Tibial nerve (tissue), 4 donors: ENCODE data around the gene GMPR2. TPM values are rescaled to one million over a fixed set of nuclear protein-coding genes. Genes with fewer than 3 reads are reported as not detected.
"Not testable (repeated sequence)": the region's sequence is repeated elsewhere in the genome, so short reads cannot be mapped to it uniquely, and the experiment has no call there.

ENCODE experiments used
- DNase-seq, 2 donors: peaks; one replicate each; pipeline ENCODE4 v3.0.0-alpha.2; 2019; ENCODE audit warnings: low spot score in 2 of 2
- H3K27ac ChIP-seq, 4 donors: fragments of 200-600 bp; sonication (generic) in 3 of 4; one replicate each; pipeline ENCODE4 v1.5.1; 2017 to 2019; ENCODE audit warnings: mild to moderate bottlenecking in 1 of 4
- H3K27me3 ChIP-seq, 2 donors: fragments of 200-600 bp; sonication (generic) in 1 of 2; one replicate each; pipeline versions ENCODE4 v1.5.1 to v1.6.0; 2017 to 2019
- H3K36me3 ChIP-seq, 3 donors: fragments of 200-600 bp; sonication (generic); one replicate each; pipeline ENCODE4 v1.5.1; 2018 to 2019
- H3K4me1 ChIP-seq, 4 donors: fragments of 200-600 bp; sonication (generic) in 3 of 4; one replicate each; pipeline ENCODE4 v1.5.1; 2017 to 2019
- H3K4me3 ChIP-seq, 4 donors: fragments of 200-600 bp; sonication (generic) in 3 of 4; one replicate each; pipeline ENCODE4 v1.5.1; 2017 to 2019; ENCODE audit warnings: mild to moderate bottlenecking in 1 of 4, moderate library complexity in 1 of 4
- H3K9me3 ChIP-seq, 4 donors: fragments of 200-600 bp; sonication (generic) in 3 of 4; one replicate each; pipeline ENCODE4 v1.5.1; 2017 to 2019
- CTCF ChIP-seq, 5 experiments: fragments of 200-600 bp in 3 of 5; fragments of 450-650 bp in 2 of 5; sonication (generic) in 3 of 5; IDR thresholded peaks; one replicate each; pipeline ENCODE4 v1.5.1; 2016 to 2019; ENCODE audit warnings: antibody characterized with exemption in 5 of 5, mild to moderate bottlenecking in 3 of 5, moderate library complexity in 2 of 5
- EP300 ChIP-seq, 2 donors: sonication (generic); formaldehyde crosslinking; IDR thresholded peaks; one replicate each; pipeline ENCODE4 v1.6.1; 2017; ENCODE audit warnings: antibody characterized with exemption in 2 of 2, mild to moderate bottlenecking in 1 of 2
- POLR2A ChIP-seq, 2 donors: fragments of 450-650 bp; IDR thresholded peaks; one replicate each; pipeline ENCODE4 v1.6.1; 2017; ENCODE audit warnings: antibody characterized with exemption in 2 of 2, mild to moderate bottlenecking in 2 of 2, moderate library complexity in 2 of 2
- WGBS, 2 donors: methylation state at CpG; one replicate each; pipeline ENCODE4 v1.1.5; 2018; 5-methylcytosine and 5-hydroxymethylcytosine counted together
- total RNA-seq, 4 donors: library from RNA; depleted of rRNA; stranded (reverse); fragments of >200 nt; gene quantifications; one replicate each; pipeline ENCODE4 v1.1.0, GENCODE V29; 2016

The GMPR2 gene
- total RNA-seq, 4 donors from 2014 or later: 46.5 to 63.4 (median 57.2) TPM

GRCh38 chr14:24219521-24219920, 13.2 kb upstream of the GMPR2 start:
- Histone ChIP-seq H3K36me3 (peaks cover 0 to 16% (median 0%) of the 10 kb centered on the region in 3 donors), H3K27ac (no peak overlapping the region), H3K4me1 (peaks cover 0 to 15% (median 7%) of the 10 kb centered on the region in 4 donors), H3K4me3 (no peak overlapping the region), H3K9me3 (no peaks in the 10 kb centered on the region), H3K27me3 (no peaks in the 10 kb centered on the region)
- WGBS, 2 donors: 59% methylated on average over 3 of the region's 3 CpGs
- TF ChIP-seq CTCF (IDR thresholded peaks at IDR 0.05): no peak
- no peak for TF ChIP-seq EP300 (IDR thresholded peaks at IDR 0.05)
- TF ChIP-seq POLR2A (IDR thresholded peaks at IDR 0.05): no peak
- no peak for DNase-seq

- WGBS, 2 donors: 93 to 96% methylated on average over 4 of the region's 4 CpGs
- not testable (repeated sequence) for H3K4me1 ChIP-seq
These were observed 9.7 kb upstream of the GMPR2 start for GRCh38 chr14:24222987-24223386.

GRCh38 chr14:24224618-24225071, 8.1 kb upstream of the GMPR2 start:
- H3K36me3 ChIP-seq: peaks cover 0 to 15% (median 0%) of the 10 kb centered on the region in 3 donors
- H3K4me1 ChIP-seq: peaks cover 0 to 3% (median 0%) of the 10 kb centered on the region in 4 donors
- DNase-seq: no peak
- WGBS, 2 donors: 73 to 85% methylated on average over 7 of the region's 7 CpGs
- H3K4me3 ChIP-seq: no peak overlapping the region
- H3K27ac ChIP-seq: peak overlapping the region in 1 of 4 donors; percentile 13
- H3K9me3 ChIP-seq: no peaks in the 10 kb centered on the region
- TF ChIP-seq CTCF (IDR thresholded peaks at IDR 0.05): no peak
- no peak for TF ChIP-seq EP300 (IDR thresholded peaks at IDR 0.05)
- no peak for TF ChIP-seq POLR2A (IDR thresholded peaks at IDR 0.05)
- no peaks in the 10 kb centered on the region for H3K27me3 ChIP-seq

More at GRCh38 chr14:24222987-24223386, 9.7 kb upstream of the GMPR2 start:
- not testable (repeated sequence) for H3K27ac ChIP-seq, DNase-seq, H3K4me3 ChIP-seq, H3K9me3 ChIP-seq, H3K27me3 ChIP-seq
- peaks cover 0 to 12% (median 0%) of the 10 kb centered on the region in 3 donors for H3K36me3 ChIP-seq

- 51 to 57% methylated on average over 1 of the region's 1 CpG for WGBS, 2 donors
- H3K4me3 ChIP-seq: no peak overlapping the region
These were observed 6.3 kb upstream of the GMPR2 start for GRCh38 chr14:24226473-24226872.

GRCh38 chr14:24228902-24229301, 3.8 kb upstream of the GMPR2 start:
- H3K4me1 ChIP-seq: peaks cover 0 to 26% (median 20%) of the 10 kb centered on the region in 4 donors
- no peaks in the 10 kb centered on the region for H3K27me3 ChIP-seq
- TF ChIP-seq CTCF (IDR thresholded peaks at IDR 0.05) (no peak), EP300 (IDR thresholded peaks at IDR 0.05) (no peak), POLR2A (IDR thresholded peaks at IDR 0.05) (no peak)
- H3K4me3 ChIP-seq: no peak overlapping the region
- DNase-seq: no peak
- peaks cover 0 to 15% (median 0%) of the 10 kb centered on the region in 3 donors for H3K36me3 ChIP-seq
- WGBS, 2 donors: 30 to 53% methylated on average over 1 of the region's 1 CpG
- no peak overlapping the region for H3K27ac ChIP-seq
- H3K9me3 ChIP-seq: no peaks in the 10 kb centered on the region

More at GRCh38 chr14:24226473-24226872, 6.3 kb upstream of the GMPR2 start:
- TF ChIP-seq POLR2A (IDR thresholded peaks at IDR 0.05) (no peak), CTCF (IDR thresholded peaks at IDR 0.05) (no peak), EP300 (IDR thresholded peaks at IDR 0.05) (no peak)
- peaks cover 0 to 15% (median 0%) of the 10 kb centered on the region in 3 donors for H3K36me3 ChIP-seq
- peaks cover 0 to 13% (median 8%) of the 10 kb centered on the region in 4 donors for H3K4me1 ChIP-seq
- no peak overlapping the region for H3K27ac ChIP-seq
- no peak for DNase-seq
- no peaks in the 10 kb centered on the region for H3K27me3 ChIP-seq
- H3K9me3 ChIP-seq: no peaks in the 10 kb centered on the region
